Stimulated activated CD4-positive, alpha-beta T cell treated with anti-CD3 and anti-CD28 coated beads, TNF-alpha, amount 100 ng/mL, for 1 hour (primary cell): ENCODE data around the gene NKX2-3.

Source experiments
- DNase-seq, 3 donors: peaks; one replicate each; pipeline ENCODE4 v3.0.0-alpha.2; 2020; ENCODE audit warnings: low read depth in 3 of 3, low spot score in 1 of 3

The NKX2-3 gene

DNA sequence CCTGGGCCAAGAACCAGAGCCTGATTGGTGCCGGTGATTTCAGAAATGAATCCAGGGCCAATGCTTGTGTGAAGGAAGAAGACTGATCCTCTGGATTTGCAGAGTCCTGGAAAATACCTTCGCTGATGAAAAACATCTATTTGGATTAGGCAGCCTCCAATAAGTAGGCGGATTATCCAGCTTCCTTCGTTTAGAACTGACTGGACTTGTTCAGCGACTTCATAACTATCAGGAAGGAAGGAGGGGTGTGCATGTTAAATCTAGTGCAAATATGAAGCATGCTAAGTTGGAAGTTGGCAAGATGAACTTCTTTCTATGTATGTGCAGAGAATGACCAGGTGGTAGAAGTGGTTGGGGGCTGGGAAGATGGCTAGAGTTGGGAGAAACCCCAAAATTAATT is 41.0 kb downstream of the NKX2-3 start:
- DNase-seq = no peak

- no peak for DNase-seq
Measured at GRCh38 chr10:99579971-99580370, 47.2 kb downstream of the NKX2-3 start.

DNA sequence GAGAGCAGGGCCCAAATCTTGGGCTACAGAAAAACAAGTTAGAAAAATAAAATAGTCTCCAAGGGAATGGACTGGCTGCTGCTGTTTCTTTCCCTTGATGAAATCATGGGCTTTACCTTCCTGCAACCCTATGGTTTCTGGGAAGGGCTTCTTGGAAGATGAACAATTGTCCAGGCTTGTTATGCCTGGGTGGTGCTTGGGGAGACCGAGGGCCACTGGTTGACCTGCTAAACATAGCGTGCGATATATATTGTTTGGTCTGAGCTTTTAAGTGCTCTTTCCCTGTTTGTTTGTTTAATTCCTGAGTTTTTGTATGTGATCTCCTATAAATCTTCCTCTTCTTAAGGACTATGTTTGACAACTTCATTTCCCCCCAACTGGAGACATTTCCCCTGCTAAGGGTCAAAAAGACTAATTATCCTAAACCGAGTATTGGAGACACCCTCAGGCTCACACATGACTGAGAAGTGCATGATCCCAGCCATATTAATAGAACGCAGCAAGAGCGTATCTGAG is 49.6 kb downstream of the NKX2-3 start:
- no peak for DNase-seq

GRCh38 chr10:99583687-99584086 is 50.9 kb downstream of the NKX2-3 start:
- no peak for DNase-seq
